Ovary (tissue), 3 donors: Measurements from ENCODE around the gene C3orf33.

Experiments used
- CTCF ChIP-seq, 3 donors: fragments of 450-650 bp in 2 of 3; fragments of 200-600 bp in 1 of 3; IDR thresholded peaks; one replicate each; pipeline versions ENCODE4 v1.5.1 to v1.8.0; 2016 to 2022; ENCODE audit warnings: antibody characterized with exemption in 3 of 3, mild to moderate bottlenecking in 1 of 3
- POLR2A ChIP-seq: fragments of 450-650 bp; IDR thresholded peaks from one replicate; pipeline ENCODE4 v1.6.1; 2017; ENCODE audit warnings: antibody characterized with exemption, mild to moderate bottlenecking, moderate library complexity
- donor health status: DM: no; HTN: no; CAD: no.

- TF ChIP-seq CTCF (IDR thresholded peaks at IDR 0.05) (no peak), POLR2A (no peak)
Observed at GRCh38 chr3:155757577-155757976, 48.5 kb downstream of the C3orf33 start.
